Nephron (organoid): ENCODE measurements around the gene CREB5.

Experiments
- H3K27ac Mint-ChIP-seq, 3 experiments: 2 replicates each; pipeline ENCODE4 v1.8.0; 2020; ENCODE audit warnings: mixed read lengths in 3 of 3, mild to moderate bottlenecking in 2 of 3, moderate library complexity in 1 of 3
- H3K27me3 Mint-ChIP-seq: 2 replicates; pipeline ENCODE4 v1.8.0; 2021; ENCODE audit warnings: low read depth, mild to moderate bottlenecking, moderate library complexity, mixed read lengths
- H3K36me3 Mint-ChIP-seq: 2 replicates; pipeline ENCODE4 v1.8.0; 2020; ENCODE audit warnings: low read depth, mixed read lengths
- H3K4me1 Mint-ChIP-seq: 2 replicates; pipeline ENCODE4 v1.8.0; 2020; ENCODE audit warnings: mixed read lengths
- H3K4me3 Mint-ChIP-seq, 3 experiments: 2 replicates each; pipeline ENCODE4 v1.8.0; 2020; ENCODE audit warnings: mild to moderate bottlenecking in 3 of 3, mixed read lengths in 3 of 3, moderate library complexity in 2 of 3
- H3K9me3 Mint-ChIP-seq: 2 replicates; pipeline ENCODE4 v1.8.0; 2020; ENCODE audit warnings: mixed read lengths
- TF ChIP-seq, protein P1 (sequence below), 3 experiments: fragments of 200-600 bp; sonication (generic); IDR thresholded peaks; one replicate each; pipeline ENCODE4 v1.5.0; 2021; ENCODE audit warnings: antibody characterized with exemption in 3 of 3; ENCODE audit not compliant: unreplicated experiment in 3 of 3

CREB5 gene

DNA sequence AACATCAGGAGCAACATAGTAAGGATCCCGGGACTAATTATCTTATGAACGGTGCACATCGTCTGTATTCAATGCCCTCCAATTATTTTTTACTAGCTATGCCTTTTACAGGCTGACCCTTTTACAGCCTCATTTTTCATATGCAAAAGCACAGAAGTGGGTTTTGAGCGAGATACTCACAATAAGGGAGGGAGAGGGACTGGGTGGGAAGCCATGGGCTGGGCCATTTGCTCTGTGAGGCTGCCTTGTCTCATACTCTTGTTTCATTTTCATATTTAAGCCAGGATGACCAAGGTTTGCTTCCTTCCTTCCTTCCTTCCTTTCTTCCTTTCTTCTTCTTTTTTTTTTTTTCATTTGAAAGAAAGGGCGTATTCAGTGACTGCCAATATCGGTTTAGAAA is 286.5 kb downstream of the CREB5 start:
- Mint-ChIP-seq H3K4me1 (peaks cover 59% of the 10 kb centered on the region), H3K27ac (peak overlapping the region in 2 of 3 experiments; percentile 40 to 49), H3K27me3 (peaks cover 4% of the 10 kb centered on the region)

DNA sequence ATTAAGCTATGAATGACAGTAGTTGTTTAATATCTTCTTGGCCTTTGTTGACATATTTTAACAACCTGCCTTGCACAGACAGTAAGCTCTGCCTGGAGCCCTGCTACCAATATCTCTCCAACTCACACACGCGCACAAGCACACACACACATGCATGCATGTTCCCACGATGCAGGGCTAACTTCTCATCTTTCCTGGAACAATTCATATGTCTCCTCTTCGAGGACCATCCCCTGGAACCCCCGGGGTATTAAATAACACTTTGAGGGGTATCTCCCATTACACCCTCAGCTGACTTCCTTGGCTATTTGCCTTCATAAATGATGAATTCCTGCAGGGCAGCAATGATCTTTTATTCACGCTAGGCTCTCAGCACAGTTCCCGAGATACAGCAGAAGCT is 287.8 kb downstream of the CREB5 start:
- peaks cover 9% of the 10 kb centered on the region for H3K36me3 Mint-ChIP-seq
- peak overlapping the region; percentile 11 to 49 (median 43) for H3K27ac Mint-ChIP-seq
- H3K9me3 Mint-ChIP-seq: peaks cover 5% of the 10 kb centered on the region
- H3K27me3 Mint-ChIP-seq: peaks cover 4% of the 10 kb centered on the region
- TF ChIP-seq, protein P1, sequence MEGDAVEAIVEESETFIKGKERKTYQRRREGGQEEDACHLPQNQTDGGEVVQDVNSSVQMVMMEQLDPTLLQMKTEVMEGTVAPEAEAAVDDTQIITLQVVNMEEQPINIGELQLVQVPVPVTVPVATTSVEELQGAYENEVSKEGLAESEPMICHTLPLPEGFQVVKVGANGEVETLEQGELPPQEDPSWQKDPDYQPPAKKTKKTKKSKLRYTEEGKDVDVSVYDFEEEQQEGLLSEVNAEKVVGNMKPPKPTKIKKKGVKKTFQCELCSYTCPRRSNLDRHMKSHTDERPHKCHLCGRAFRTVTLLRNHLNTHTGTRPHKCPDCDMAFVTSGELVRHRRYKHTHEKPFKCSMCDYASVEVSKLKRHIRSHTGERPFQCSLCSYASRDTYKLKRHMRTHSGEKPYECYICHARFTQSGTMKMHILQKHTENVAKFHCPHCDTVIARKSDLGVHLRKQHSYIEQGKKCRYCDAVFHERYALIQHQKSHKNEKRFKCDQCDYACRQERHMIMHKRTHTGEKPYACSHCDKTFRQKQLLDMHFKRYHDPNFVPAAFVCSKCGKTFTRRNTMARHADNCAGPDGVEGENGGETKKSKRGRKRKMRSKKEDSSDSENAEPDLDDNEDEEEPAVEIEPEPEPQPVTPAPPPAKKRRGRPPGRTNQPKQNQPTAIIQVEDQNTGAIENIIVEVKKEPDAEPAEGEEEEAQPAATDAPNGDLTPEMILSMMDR (IDR thresholded peaks at IDR 0.05; ENCODE audit: unreplicated experiment in 3 of 3): no peak
- H3K4me3 Mint-ChIP-seq: peak overlapping the region in 1 of 3 experiments; percentile 6
- H3K4me1 Mint-ChIP-seq: peaks cover 59% of the 10 kb centered on the region

More for the DNA sequence above, 286.5 kb downstream of the CREB5 start:
- Mint-ChIP-seq H3K9me3 (peaks cover 5% of the 10 kb centered on the region), H3K4me3 (no peak overlapping the region), H3K36me3 (peaks cover 6% of the 10 kb centered on the region)
- TF ChIP-seq, protein P1 (IDR thresholded peaks at IDR 0.05; ENCODE audit: unreplicated experiment in 3 of 3): no peak

DNA sequence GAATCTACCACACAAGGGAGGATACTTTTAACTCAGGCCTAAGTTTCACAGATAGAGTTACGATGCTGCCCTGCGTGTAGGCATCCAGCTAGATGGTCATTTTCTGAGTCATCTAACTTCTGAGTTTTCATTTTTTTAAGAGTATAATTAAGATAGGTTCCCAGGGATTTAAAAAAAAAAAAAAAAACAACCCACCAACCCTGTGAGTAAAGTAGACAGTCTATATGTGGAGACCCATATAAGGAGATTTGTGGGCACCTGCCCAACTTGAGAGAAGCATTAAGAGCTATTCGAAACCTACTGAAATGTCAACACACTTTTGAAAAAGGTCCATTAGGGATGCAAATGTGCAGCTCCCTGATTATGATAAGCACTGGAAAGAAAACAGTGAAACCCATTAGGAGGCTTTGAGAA is 288.5 kb downstream of the CREB5 start:
- Mint-ChIP-seq H3K36me3 (peaks cover 9% of the 10 kb centered on the region), H3K4me1 (peaks cover 55% of the 10 kb centered on the region), H3K9me3 (peaks cover 5% of the 10 kb centered on the region), H3K27ac (peak overlapping the region; percentile 39 to 49 (median 46)), H3K4me3 (no peak overlapping the region), H3K27me3 (no peaks in the 10 kb centered on the region)
- TF ChIP-seq, protein P1 (IDR thresholded peaks at IDR 0.05; ENCODE audit: unreplicated experiment in 3 of 3): no peak

DNA sequence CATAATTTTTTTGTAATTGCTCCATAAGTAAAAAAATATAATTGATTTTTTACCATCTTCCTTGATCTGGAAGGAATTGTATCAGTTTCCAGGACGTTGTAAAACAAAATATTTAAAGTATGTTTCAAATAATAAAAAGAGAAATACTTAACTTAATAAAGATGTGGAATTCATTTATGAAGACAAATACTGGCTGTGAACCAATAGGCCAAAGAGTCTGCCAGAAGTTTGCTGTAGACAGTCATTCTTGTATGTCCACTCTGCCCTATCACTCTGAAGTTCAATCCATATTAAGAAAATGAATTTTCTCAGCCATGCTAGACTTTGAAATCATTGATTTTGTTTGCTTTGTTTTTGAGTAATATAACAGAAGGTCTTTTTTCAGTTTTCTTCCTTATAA is 289.4 kb downstream of the CREB5 start:
- Mint-ChIP-seq H3K4me1 (peaks cover 49% of the 10 kb centered on the region), H3K36me3 (peaks cover 9% of the 10 kb centered on the region), H3K4me3 (no peak overlapping the region), H3K27me3 (peaks cover 6% of the 10 kb centered on the region), H3K27ac (peak overlapping the region in 2 of 3 experiments; percentile 18 to 49), H3K9me3 (peaks cover 5% of the 10 kb centered on the region)
- TF ChIP-seq, protein P1 (IDR thresholded peaks at IDR 0.05; ENCODE audit: unreplicated experiment in 3 of 3): no peak

DNA sequence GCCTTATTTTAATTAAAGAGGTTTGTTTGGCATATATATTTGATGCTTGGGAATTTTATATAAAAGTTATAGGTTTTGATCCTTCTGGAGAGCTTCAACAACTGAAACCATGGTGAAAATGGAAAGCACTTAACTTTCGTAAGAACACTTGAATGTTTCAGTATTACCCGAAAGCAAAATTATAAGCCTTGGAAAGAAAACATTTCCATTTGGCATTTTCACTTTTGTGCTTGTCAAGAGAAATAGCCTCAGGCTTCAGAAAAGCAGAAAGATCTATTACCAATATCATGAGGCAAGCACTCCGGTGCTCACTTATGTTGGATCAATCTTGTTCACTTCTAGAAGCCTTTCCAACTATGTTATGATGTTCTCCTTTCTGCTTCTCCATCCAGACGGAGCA is 289.9 kb downstream of the CREB5 start:
- TF ChIP-seq, protein P1 (IDR thresholded peaks at IDR 0.05; ENCODE audit: unreplicated experiment in 3 of 3): no peak
- peaks cover 49% of the 10 kb centered on the region for H3K4me1 Mint-ChIP-seq
- peaks cover 9% of the 10 kb centered on the region for H3K36me3 Mint-ChIP-seq
- no peak overlapping the region for H3K4me3 Mint-ChIP-seq
- H3K27ac Mint-ChIP-seq: peak overlapping the region in 2 of 3 experiments; percentile 18 to 49
- H3K27me3 Mint-ChIP-seq: peaks cover 6% of the 10 kb centered on the region
- peaks cover 5% of the 10 kb centered on the region for H3K9me3 Mint-ChIP-seq

DNA sequence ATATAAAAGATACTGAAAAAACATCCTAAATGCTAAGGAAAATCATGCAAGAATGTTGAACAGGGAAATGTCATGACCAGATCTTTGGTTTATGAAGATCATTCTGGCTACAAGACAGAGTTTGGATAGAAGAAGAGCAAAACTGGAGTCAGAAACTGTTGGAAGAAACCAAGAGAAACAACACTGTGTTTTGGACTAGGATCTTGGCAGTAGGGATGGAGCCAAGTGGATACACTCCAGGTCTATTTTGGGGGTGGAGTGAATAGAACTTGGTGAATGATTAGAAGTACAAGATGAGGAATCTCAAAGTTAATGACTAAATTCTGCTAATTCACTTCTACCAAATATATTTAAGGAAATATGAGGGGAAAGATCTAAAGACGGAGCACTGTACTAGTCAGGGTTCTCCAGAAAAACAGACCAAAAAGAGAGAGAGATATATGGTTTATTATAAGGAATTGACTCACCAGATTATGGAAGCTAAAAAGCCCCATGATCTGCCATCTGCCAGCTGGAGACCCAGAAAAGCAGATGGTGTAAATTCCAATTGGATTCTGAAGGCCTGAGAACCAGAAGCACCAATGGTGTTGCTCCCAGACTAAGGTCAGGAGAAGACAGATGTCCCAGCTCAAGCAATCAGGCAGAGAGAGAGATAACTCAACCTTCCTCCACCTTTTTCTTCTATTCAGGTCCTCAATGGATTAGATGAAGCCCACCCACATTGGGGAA is 290.9 kb downstream of the CREB5 start:
- Mint-ChIP-seq H3K27me3 (peaks cover 6% of the 10 kb centered on the region), H3K4me3 (no peak overlapping the region), H3K9me3 (peaks cover 5% of the 10 kb centered on the region), H3K27ac (peak overlapping the region in 2 of 3 experiments; percentile 29 to 48), H3K4me1 (peaks cover 55% of the 10 kb centered on the region), H3K36me3 (peaks cover 9% of the 10 kb centered on the region)
- TF ChIP-seq, protein P1 (IDR thresholded peaks at IDR 0.05; ENCODE audit: unreplicated experiment in 3 of 3): no peak
